ENCODE measurements around the gene GDPD1.
"Not testable (repeated sequence)": the region's sequence is repeated elsewhere in the genome, so short reads cannot be mapped to it uniquely, and the experiment has no call there.

GDPD1 gene

GRCh38 chr17:59311051-59311468, 90.7 kb downstream of the GDPD1 start:
- TF ChIP-seq TARDBP (IDR thresholded peaks at IDR 0.05): no peak
- TF ChIP-seq BHLHE40 (IDR thresholded peaks at IDR 0.05; ENCODE audit: borderline replicate concordance): no peak
- no peak for TF ChIP-seq SP1 (IDR thresholded peaks at IDR 0.05)
- no peak for TF ChIP-seq L3MBTL2 (conservative IDR thresholded peaks at IDR 0.05)
- TF ChIP-seq CTBP1 (IDR thresholded peaks at IDR 0.05; ENCODE audit: borderline replicate concordance): no peak
- TF ChIP-seq HDGF (IDR thresholded peaks at IDR 0.05; ENCODE audit: borderline replicate concordance): no peak
- TF ChIP-seq ELF4 (IDR thresholded peaks at IDR 0.05): no peak
- no peak for TF ChIP-seq NFRKB (IDR thresholded peaks at IDR 0.05)
- peak; percentile 73 for DNase-seq (ENCODE audit: extremely low spot score)
- ChIA-PET CTCF (interaction anchor here (0.6 to 2.4 kb wide), 9 partner anchors 15 to 479 kb away, joined by 3 to 13 read pairs (median 4); no protein-coding TSS in a partner anchor), POLR2A (interaction anchor here (1.1 kb wide), 2 partner anchors 308 to 397 kb away, joined by 4 to 5 read pairs; partner anchors contain the start of genes CLTC, PTRH2 and VMP1)

GRCh38 chr17:59311521-59311920, 91.2 kb downstream of the GDPD1 start:
- POLR2A ChIA-PET: interaction anchor here (1.1 kb wide), 1 partner anchor 396 kb away, joined by 4 read pairs; the partner anchor contains the start of genes PTRH2 and VMP1
- CTCF ChIA-PET: interaction anchor here (0.6 to 2.4 kb wide), 9 partner anchors 15 to 210 kb away, joined by 3 to 13 read pairs (median 5); no protein-coding TSS in a partner anchor
- DNase-seq (ENCODE audit: extremely low spot score): not testable (repeated sequence)

GRCh38 chr17:59315866-59316265, 95.6 kb downstream of the GDPD1 start:
- ChIA-PET CTCF (interaction anchor here (0.5 to 3.5 kb wide), 3 partner anchors 14 to 129 kb away, joined by 3 to 12 read pairs (median 6); no protein-coding TSS in a partner anchor), POLR2A (no interaction called here)
- DNase-seq (ENCODE audit: extremely low spot score): no peak
- TF ChIP-seq ZNF384 (IDR thresholded peaks at IDR 0.05) (no peak), LEF1 (IDR thresholded peaks at IDR 0.05; ENCODE audit: borderline replicate concordance) (no peak)

All from HEK293T (cell line).